HEK293 (cell line): ENCODE data around the gene NDUFV2.

Source experiments
- CTCF ChIA-PET: fragments of 350-600 bp; formaldehyde crosslinking; extraction: SDS; loops from one replicate; lab custom pipeline; 2021; ENCODE audit warnings: antibody characterized with exemption; lab: Yijun Ruan, JAX
- POLR2A ChIA-PET: fragments of 300-600 bp; formaldehyde crosslinking; extraction: SDS; loops from one replicate; lab custom pipeline; 2020; ENCODE audit warnings: antibody characterized with exemption, inconsistent platforms; lab: Yijun Ruan, JAX
- H3K27ac ChIP-seq: fragments of 200-500 bp; sonication (Bioruptor generic); 2 replicates; pipeline ENCODE4 v1.5.1; 2014; ENCODE audit warnings: low read depth, low read length, control low read depth, inconsistent platforms; ENCODE audit errors: extremely low read depth
- H3K36me3 ChIP-seq, 2 experiments: fragments of 200-500 bp in 1 of 2; sonication (Bioruptor generic) in 1 of 2; 1 replicate in 1 of 2; 2 replicates in 1 of 2; pipeline ENCODE4 v1.5.1; 2014 to 2017; ENCODE audit warnings: inconsistent platforms in 2 of 2, low read length in 2 of 2; ENCODE audit not compliant: control insufficient read depth in 2 of 2, insufficient read depth in 1 of 2
- H3K4me1 ChIP-seq: fragments of 200-500 bp; sonication (Bioruptor generic); 2 replicates; pipeline ENCODE4 v1.5.1; 2014; ENCODE audit warnings: mild to moderate bottlenecking, low read length, inconsistent platforms; ENCODE audit not compliant: control insufficient read depth, insufficient read depth
- H3K4me3 ChIP-seq: 2 replicates; pipeline ENCODE4 v1.5.1; 2011; ENCODE audit warnings: low read depth, mild to moderate bottlenecking, control low read depth, low read length, moderate library complexity
- H3K9me3 ChIP-seq: fragments of 200-500 bp; sonication (Bioruptor generic); 2 replicates; pipeline ENCODE4 v1.5.1; 2014; ENCODE audit warnings: low read depth, low read length, inconsistent platforms; ENCODE audit not compliant: control insufficient read depth, insufficient read depth
- GLI2 ChIP-seq: fragments of 450-650 bp; formaldehyde crosslinking; IDR thresholded peaks from 2 replicates; pipeline ENCODE4; 2017; ENCODE audit warnings: missing biosample characterization, missing genetic modification characterization, low read depth, borderline replicate concordance
- GLIS1 ChIP-seq: fragments of 450-650 bp; formaldehyde crosslinking; IDR thresholded peaks from 2 replicates; pipeline ENCODE4 v1.5.1; 2016; ENCODE audit warnings: missing biosample characterization, missing genetic modification characterization
- INSM2 ChIP-seq: fragments of 450-650 bp; formaldehyde crosslinking; IDR thresholded peaks from 2 replicates; pipeline ENCODE4 v1.5.1; 2016; ENCODE audit warnings: missing biosample characterization, missing genetic modification characterization
- ZBTB20 ChIP-seq: fragments of 450-650 bp; formaldehyde crosslinking; IDR thresholded peaks from 2 replicates; pipeline ENCODE4 v1.5.1; 2016; ENCODE audit warnings: missing biosample characterization, missing genetic modification characterization
- ZBTB48 ChIP-seq: fragments of 450-650 bp; formaldehyde crosslinking; IDR thresholded peaks from 2 replicates; pipeline ENCODE4 v1.5.1; 2016; ENCODE audit warnings: missing biosample characterization, missing genetic modification characterization
- ZBTB7A ChIP-seq: fragments of 450-650 bp; formaldehyde crosslinking; IDR thresholded peaks from 2 replicates; pipeline ENCODE4 v1.5.1; 2016; ENCODE audit warnings: low read depth, missing biosample characterization, missing genetic modification characterization
- ZNF239 ChIP-seq: fragments of 450-650 bp; formaldehyde crosslinking; IDR thresholded peaks from 2 replicates; pipeline ENCODE4 v1.5.1; 2016; ENCODE audit warnings: missing biosample characterization, missing genetic modification characterization
- ZNF248 ChIP-seq: fragments of 450-650 bp; formaldehyde crosslinking; IDR thresholded peaks from 2 replicates; pipeline ENCODE4 v1.5.1; 2017; ENCODE audit warnings: missing biosample characterization, missing genetic modification characterization
- ZNF341 ChIP-seq: fragments of 450-650 bp; formaldehyde crosslinking; IDR thresholded peaks from 2 replicates; pipeline ENCODE4; 2016; ENCODE audit warnings: low read depth, missing biosample characterization, missing genetic modification characterization
- ZNF366 ChIP-seq: fragments of 450-650 bp; formaldehyde crosslinking; conservative IDR thresholded peaks from 2 replicates; pipeline ENCODE4 v1.5.1; 2016; ENCODE audit warnings: missing biosample characterization, missing genetic modification characterization
- ZNF37A ChIP-seq: fragments of 450-650 bp; IDR thresholded peaks from 2 replicates; pipeline ENCODE4 v1.5.1; 2018; ENCODE audit warnings: missing biosample characterization, missing genetic modification characterization
- ZNF416 ChIP-seq: fragments of 450-650 bp; formaldehyde crosslinking; IDR thresholded peaks from 2 replicates; pipeline ENCODE4 v1.5.1; 2016; ENCODE audit warnings: missing biosample characterization, missing genetic modification characterization
- ZNF530 ChIP-seq: fragments of 450-650 bp; formaldehyde crosslinking; IDR thresholded peaks from 2 replicates; pipeline ENCODE4 v1.5.1; 2016; ENCODE audit warnings: low read depth, missing biosample characterization, missing genetic modification characterization
- ZNF549 ChIP-seq: fragments of 450-650 bp; IDR thresholded peaks from 2 replicates; pipeline ENCODE4 v1.5.1; 2018; ENCODE audit warnings: missing biosample characterization, missing genetic modification characterization, mild to moderate bottlenecking, inconsistent platforms, moderate library complexity
- ZNF560 ChIP-seq: fragments of 450-650 bp; formaldehyde crosslinking; IDR thresholded peaks from 2 replicates; pipeline ENCODE4 v1.5.1; 2017; ENCODE audit warnings: missing biosample characterization, missing genetic modification characterization, borderline replicate concordance
- ZNF580 ChIP-seq: fragments of 450-650 bp; formaldehyde crosslinking; IDR thresholded peaks from 2 replicates; pipeline ENCODE4 v1.5.1; 2016; ENCODE audit warnings: missing biosample characterization, missing genetic modification characterization
- ZNF596 ChIP-seq: fragments of 450-650 bp; IDR thresholded peaks from 2 replicates; pipeline ENCODE4 v1.5.0; 2018; ENCODE audit warnings: missing biosample characterization, mild to moderate bottlenecking, missing genetic modification characterization, moderate library complexity
- ZNF670 ChIP-seq: fragments of 450-650 bp; formaldehyde crosslinking; IDR thresholded peaks from 2 replicates; pipeline ENCODE4 v1.5.1; 2016; ENCODE audit warnings: missing biosample characterization, missing genetic modification characterization, low read depth
- ZNF830 ChIP-seq: fragments of 450-650 bp; IDR thresholded peaks from 2 replicates; pipeline ENCODE4 v1.5.0; 2018; ENCODE audit warnings: missing biosample characterization, missing genetic modification characterization, low read depth, mild to moderate bottlenecking, moderate library complexity
- TF ChIP-seq, protein P1 (sequence below): fragments of 450-650 bp; formaldehyde crosslinking; IDR thresholded peaks from 2 replicates; pipeline ENCODE4 v1.5.1; 2016; ENCODE audit warnings: missing biosample characterization, missing genetic modification characterization
- TF ChIP-seq, protein P2 (sequence below): fragments of 450-650 bp; formaldehyde crosslinking; IDR thresholded peaks from 2 replicates; pipeline ENCODE4 v1.5.1; 2016; ENCODE audit warnings: missing biosample characterization, missing genetic modification characterization

Gene NDUFV2

DNA sequence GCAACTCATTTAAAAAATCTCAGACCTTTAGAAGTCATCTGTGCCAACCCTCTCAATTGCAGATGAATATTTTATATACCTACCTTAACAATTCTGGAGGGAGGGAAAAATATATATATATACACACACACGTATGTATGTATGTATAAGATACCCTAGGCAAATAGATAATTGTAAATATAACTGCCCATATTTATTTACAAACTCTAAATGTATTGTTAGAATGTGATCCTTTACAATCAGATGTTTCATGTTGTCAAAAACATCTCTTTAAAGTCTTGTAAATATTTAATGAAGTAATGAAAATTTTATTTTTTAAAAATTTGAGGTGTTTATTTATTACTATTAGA is 45.7 kb downstream of the NDUFV2 start:
- peaks cover 4% of the 10 kb centered on the region; the same call in 1 of the 2 replicates for H3K4me1 ChIP-seq
- TF ChIP-seq ZNF248 (tag by site-specific recombination) = no peak
- TF ChIP-seq ZNF341 = no peak
- no peak for TF ChIP-seq GLIS1
- TF ChIP-seq ZNF596 (tag by site-specific recombination) = no peak
- no peak for TF ChIP-seq ZNF416
- no peak for TF ChIP-seq ZNF239 (tag by site-specific recombination)
- TF ChIP-seq ZNF530 (tag by site-specific recombination) = no peak
- TF ChIP-seq INSM2 (tag by site-specific recombination) = no peak
- TF ChIP-seq ZNF549 (tag by site-specific recombination) = no peak
- TF ChIP-seq, protein P1, sequence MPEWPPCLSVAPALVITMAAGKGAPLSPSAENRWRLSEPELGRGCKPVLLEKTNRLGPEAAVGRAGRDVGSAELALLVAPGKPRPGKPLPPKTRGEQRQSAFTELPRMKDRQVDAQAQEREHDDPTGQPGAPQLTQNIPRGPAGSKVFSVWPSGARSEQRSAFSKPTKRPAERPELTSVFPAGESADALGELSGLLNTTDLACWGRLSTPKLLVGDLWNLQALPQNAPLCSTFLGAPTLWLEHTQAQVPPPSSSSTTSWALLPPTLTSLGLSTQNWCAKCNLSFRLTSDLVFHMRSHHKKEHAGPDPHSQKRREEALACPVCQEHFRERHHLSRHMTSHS = no peak
- no peak for TF ChIP-seq ZNF830 (tag by site-specific recombination)
- TF ChIP-seq ZNF580 (tag by site-specific recombination) = no peak
- no peak for TF ChIP-seq ZNF670 (tag by site-specific recombination)
- no peak overlapping the region for H3K27ac ChIP-seq
- no peaks in the 10 kb centered on the region for H3K9me3 ChIP-seq
- no peaks in the 10 kb centered on the region for H3K36me3 ChIP-seq
- no peak overlapping the region for H3K4me3 ChIP-seq
- POLR2A ChIA-PET = no interaction called here
- CTCF ChIA-PET = interaction anchor here (1.0 to 2.7 kb wide), 9 partner anchors 8 to 148 kb away, joined by 3 to 13 read pairs (median 6); no protein-coding TSS in a partner anchor

GRCh38 chr18:9150121-9150520 is 47.6 kb downstream of the NDUFV2 start:
- H3K4me3 ChIP-seq = no peak overlapping the region
- H3K36me3 ChIP-seq = no peaks in the 10 kb centered on the region
- no peak overlapping the region for H3K27ac ChIP-seq
- no peaks in the 10 kb centered on the region for H3K9me3 ChIP-seq
- H3K4me1 ChIP-seq = peaks cover 4% of the 10 kb centered on the region; the same call in 1 of the 2 replicates
- CTCF ChIA-PET = interaction anchor here (1.2 to 1.4 kb wide), 2 partner anchors 10 to 76 kb away, joined by 3 to 6 read pairs; no protein-coding TSS in a partner anchor
- POLR2A ChIA-PET = no interaction called here
- TF ChIP-seq ZNF37A (tag by site-specific recombination) (no peak), ZBTB48 (tag by site-specific recombination) (no peak), ZBTB7A (no peak), GLI2 (tag by site-specific recombination) (no peak)
- TF ChIP-seq, all 188 proteins: peak for 0

- Histone ChIP-seq H3K9me3 (no peaks in the 10 kb centered on the region), H3K4me1 (no peaks in the 10 kb centered on the region), H3K27ac (no peak overlapping the region), H3K4me3 (no peak overlapping the region), H3K36me3 (no peaks in the 10 kb centered on the region)
- no peak for TF ChIP-seq ZNF560
- no peak for TF ChIP-seq ZBTB20 (tag by site-specific recombination)
- no peak for TF ChIP-seq ZNF596 (tag by site-specific recombination)
- no peak for TF ChIP-seq ZNF366
- TF ChIP-seq, protein P2, sequence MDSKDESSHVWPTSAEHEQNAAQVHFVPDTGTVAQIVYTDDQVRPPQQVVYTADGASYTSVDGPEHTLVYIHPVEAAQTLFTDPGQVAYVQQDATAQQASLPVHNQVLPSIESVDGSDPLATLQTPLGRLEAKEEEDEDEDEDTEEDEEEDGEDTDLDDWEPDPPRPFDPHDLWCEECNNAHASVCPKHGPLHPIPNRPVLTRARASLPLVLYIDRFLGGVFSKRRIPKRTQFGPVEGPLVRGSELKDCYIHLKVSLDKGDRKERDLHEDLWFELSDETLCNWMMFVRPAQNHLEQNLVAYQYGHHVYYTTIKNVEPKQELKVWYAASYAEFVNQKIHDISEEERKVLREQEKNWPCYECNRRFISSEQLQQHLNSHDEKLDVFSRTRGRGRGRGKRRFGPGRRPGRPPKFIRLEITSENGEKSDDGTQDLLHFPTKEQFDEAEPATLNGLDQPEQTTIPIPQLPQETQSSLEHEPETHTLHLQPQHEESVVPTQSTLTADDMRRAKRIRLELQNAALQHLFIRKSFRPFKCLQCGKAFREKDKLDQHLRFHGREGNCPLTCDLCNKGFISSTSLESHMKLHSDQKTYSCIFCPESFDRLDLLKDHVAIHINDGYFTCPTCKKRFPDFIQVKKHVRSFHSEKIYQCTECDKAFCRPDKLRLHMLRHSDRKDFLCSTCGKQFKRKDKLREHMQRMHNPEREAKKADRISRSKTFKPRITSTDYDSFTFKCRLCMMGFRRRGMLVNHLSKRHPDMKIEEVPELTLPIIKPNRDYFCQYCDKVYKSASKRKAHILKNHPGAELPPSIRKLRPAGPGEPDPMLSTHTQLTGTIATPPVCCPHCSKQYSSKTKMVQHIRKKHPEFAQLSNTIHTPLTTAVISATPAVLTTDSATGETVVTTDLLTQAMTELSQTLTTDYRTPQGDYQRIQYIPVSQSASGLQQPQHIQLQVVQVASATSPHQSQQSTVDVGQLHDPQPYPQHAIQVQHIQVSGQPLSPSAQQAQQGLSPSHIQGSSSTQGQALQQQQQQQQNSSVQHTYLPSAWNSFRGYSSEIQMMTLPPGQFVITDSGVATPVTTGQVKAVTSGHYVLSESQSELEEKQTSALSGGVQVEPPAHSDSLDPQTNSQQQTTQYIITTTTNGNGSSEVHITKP (tag by site-specific recombination) = no peak
- POLR2A ChIA-PET = no interaction called here
- CTCF ChIA-PET = interaction anchor here (1.3 to 1.4 kb wide), 2 partner anchors 79 to 498 kb away, joined by 3 to 4 read pairs; no protein-coding TSS in a partner anchor
Observed at GRCh38 chr18:9153256-9153655, 50.8 kb downstream of the NDUFV2 start.
